SHP77 (cell line): ENCODE results near the gene MAEA.

Experiments
- DNase-seq, 2 experiments: peaks; one replicate each; lab custom pipeline; 2025; lab: John Stamatoyannopoulos, UW

MAEA gene

GRCh38 chr4:1300466-1301455, 11.1 kb downstream of the MAEA start:
- DNase-seq, result no peak

GRCh38 chr4:1302159-1302558, 12.5 kb downstream of the MAEA start:
- DNase-seq, result no peak

- DNase-seq, result no peak
These were observed 15.6 kb downstream of the MAEA start for GRCh38 chr4:1305261-1305711.

- no peak for DNase-seq
These were observed 16.2 kb downstream of the MAEA start for GRCh38 chr4:1305781-1306455.

GRCh38 chr4:1307951-1308735, 18.5 kb downstream of the MAEA start:
- DNase-seq, result no peak

GRCh38 chr4:1309261-1310010, 19.7 kb downstream of the MAEA start:
- DNase-seq, result no peak

- no peak for DNase-seq
These were observed 20.5 kb downstream of the MAEA start for GRCh38 chr4:1310031-1310795.

- DNase-seq, result no peak
These were observed 21.3 kb downstream of the MAEA start for GRCh38 chr4:1310796-1311631.

- DNase-seq, result no peak
These were observed 23.3 kb downstream of the MAEA start for GRCh38 chr4:1312821-1313640.

GRCh38 chr4:1315306-1315705, 25.6 kb downstream of the MAEA start:
- DNase-seq, result no peak

- no peak for DNase-seq
These were observed 26.3 kb downstream of the MAEA start for GRCh38 chr4:1315836-1316536.

- DNase-seq, result no peak
These were observed 27.0 kb downstream of the MAEA start for GRCh38 chr4:1316537-1317168.

- no peak for DNase-seq
These were observed 27.7 kb downstream of the MAEA start for GRCh38 chr4:1317177-1318045.

GRCh38 chr4:1318046-1318375, 28.3 kb downstream of the MAEA start:
- no peak for DNase-seq

- DNase-seq, result no peak
These were observed 29.0 kb downstream of the MAEA start for GRCh38 chr4:1318488-1319213.

GRCh38 chr4:1321486-1321885, 31.8 kb downstream of the MAEA start:
- no peak for DNase-seq
